GM12864 (cell line): ENCODE results near the gene SLC16A9.
A peak's percentile ranks its signal among the peaks of the same experiment; 100 is the strongest.

Experiments used
- DNase-seq: peaks from one replicate; pipeline ENCODE4 v3.0.0-alpha.2; 2011; ENCODE audit warnings: low read depth
- H3K4me3 ChIP-seq: 2 replicates; pipeline ENCODE4 v1.5.1; 2011; ENCODE audit warnings: mild to moderate bottlenecking, low read depth, low read length, control low read depth
- TF ChIP-seq, protein P1 (sequence below): IDR thresholded peaks from 2 replicates; pipeline ENCODE4 v1.5.1; 2011; ENCODE audit warnings: low read depth, mild to moderate bottlenecking, moderate library complexity, low read length, control low read depth, inconsistent platforms; ENCODE audit errors: missing control alignments

SLC16A9 gene

DNA sequence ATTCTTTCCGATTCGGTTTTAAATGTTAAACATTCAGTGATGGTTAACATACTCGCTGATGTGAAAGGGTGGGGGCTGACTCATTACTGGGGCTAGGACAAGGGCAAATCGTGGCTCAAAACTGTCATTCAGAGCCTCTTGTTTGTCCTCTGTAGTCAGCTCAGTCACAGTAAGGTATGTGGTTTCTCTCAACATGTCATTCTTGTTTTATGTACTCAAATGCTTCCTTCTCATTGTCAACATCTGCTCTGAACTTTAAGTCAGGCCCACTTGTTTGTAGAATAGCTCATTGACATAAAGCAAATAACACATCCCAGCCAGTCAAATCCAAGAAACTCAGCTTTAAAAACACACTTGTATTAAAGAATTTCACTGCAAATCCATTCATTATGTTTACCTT lies 7.3 kb downstream of the SLC16A9 start:
- TF ChIP-seq, protein P1, sequence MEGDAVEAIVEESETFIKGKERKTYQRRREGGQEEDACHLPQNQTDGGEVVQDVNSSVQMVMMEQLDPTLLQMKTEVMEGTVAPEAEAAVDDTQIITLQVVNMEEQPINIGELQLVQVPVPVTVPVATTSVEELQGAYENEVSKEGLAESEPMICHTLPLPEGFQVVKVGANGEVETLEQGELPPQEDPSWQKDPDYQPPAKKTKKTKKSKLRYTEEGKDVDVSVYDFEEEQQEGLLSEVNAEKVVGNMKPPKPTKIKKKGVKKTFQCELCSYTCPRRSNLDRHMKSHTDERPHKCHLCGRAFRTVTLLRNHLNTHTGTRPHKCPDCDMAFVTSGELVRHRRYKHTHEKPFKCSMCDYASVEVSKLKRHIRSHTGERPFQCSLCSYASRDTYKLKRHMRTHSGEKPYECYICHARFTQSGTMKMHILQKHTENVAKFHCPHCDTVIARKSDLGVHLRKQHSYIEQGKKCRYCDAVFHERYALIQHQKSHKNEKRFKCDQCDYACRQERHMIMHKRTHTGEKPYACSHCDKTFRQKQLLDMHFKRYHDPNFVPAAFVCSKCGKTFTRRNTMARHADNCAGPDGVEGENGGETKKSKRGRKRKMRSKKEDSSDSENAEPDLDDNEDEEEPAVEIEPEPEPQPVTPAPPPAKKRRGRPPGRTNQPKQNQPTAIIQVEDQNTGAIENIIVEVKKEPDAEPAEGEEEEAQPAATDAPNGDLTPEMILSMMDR: no peak
- no peak for DNase-seq

GRCh38 chr10:59700709-59701108 lies 8.9 kb downstream of the SLC16A9 start:
- no peak for DNase-seq
- TF ChIP-seq, protein P1: peak; percentile 26
- H3K4me3 ChIP-seq: no peak overlapping the region

More for the DNA sequence above, 7.3 kb downstream of the SLC16A9 start:
- H3K4me3 ChIP-seq: no peak overlapping the region

GRCh38 chr10:59698326-59698725 lies 11.3 kb downstream of the SLC16A9 start:
- TF ChIP-seq, protein P1: no peak
- DNase-seq: no peak
- H3K4me3 ChIP-seq: no peak overlapping the region

GRCh38 chr10:59695637-59696036 lies 14.0 kb downstream of the SLC16A9 start:
- DNase-seq: no peak
- TF ChIP-seq, protein P1: no peak
- no peak overlapping the region for H3K4me3 ChIP-seq

- DNase-seq: no peak
- TF ChIP-seq, protein P1: no peak
- no peak overlapping the region for H3K4me3 ChIP-seq
Measured at GRCh38 chr10:59694936-59695335, 14.7 kb downstream of the SLC16A9 start.

- no peak overlapping the region for H3K4me3 ChIP-seq
- TF ChIP-seq, protein P1: no peak
- DNase-seq: no peak
Measured at GRCh38 chr10:59692113-59692512, 17.5 kb downstream of the SLC16A9 start.

DNA sequence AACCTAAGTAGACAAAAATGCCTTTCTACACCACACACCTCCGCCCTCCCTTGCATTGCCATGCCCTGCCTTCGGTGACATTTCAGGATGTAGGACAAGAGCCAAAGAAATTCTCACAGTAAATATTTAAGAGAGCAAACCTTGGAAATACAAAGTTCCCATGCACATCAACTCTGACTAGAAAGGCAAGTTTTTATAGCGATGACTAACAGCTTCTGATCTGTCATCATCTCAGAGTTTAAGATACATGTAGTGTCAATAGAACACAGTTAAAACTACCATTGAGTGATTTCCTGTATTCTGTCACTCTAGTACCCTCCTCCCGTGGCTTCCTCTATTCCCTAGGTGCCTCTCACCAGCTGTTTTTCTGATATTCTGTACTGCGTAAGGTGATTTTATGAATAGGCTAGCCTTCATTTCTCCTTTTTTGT lies 20.7 kb downstream of the SLC16A9 start:
- DNase-seq: no peak
- H3K4me3 ChIP-seq: no peak overlapping the region

More for the DNA sequence above, 20.7 kb downstream of the SLC16A9 start:
- TF ChIP-seq, protein P1: no peak
